Measurements from ENCODE around the gene MSANTD1. TPM values are rescaled to one million over a fixed set of nuclear protein-coding genes. Genes with fewer than 3 reads are reported as not detected.

Gene MSANTD1
- total and polyA plus RNA-seq, 2 donors (not counting 3 experiments of a cell fraction or from before 2014, with no cell fraction given), result 0.14 to 1.2 TPM

- no peaks in the 10 kb centered on the region for H3K9me1 ChIP-seq (replicated peaks; ENCODE audit: control insufficient read depth, extremely low read depth, insufficient read depth, low read length)
- no peak overlapping the region for H3K9ac ChIP-seq (replicated peaks; ENCODE audit: extremely low read depth, insufficient read depth, low read length)
- H3K27me3 ChIP-seq (ENCODE audit: control insufficient read depth in 2 of 2, insufficient read depth in 2 of 2, low read length in 2 of 2), result no peaks in the 10 kb centered on the region
- no peak for FAIRE-seq
- no peaks in the 10 kb centered on the region for H4K20me1 ChIP-seq (replicated peaks; ENCODE audit: control insufficient read depth, extremely low read depth, insufficient read depth, low read length)
- DNase-seq (ENCODE audit: low read depth, low spot score), result no peak
- no peak overlapping the region for H2AFZ ChIP-seq (ENCODE audit: low read depth, low read length)
- intact Hi-C loops (cut with micrococcal nuclease), result no loop called here
- no TSS peak for BruUV-seq (replicated peaks)
- dilution Hi-C loops (cut with MboI; ENCODE audit: extremely low pct_ligation_motif_present, low sequenced_read_pairs), result no loop called here
- no peak overlapping the region for H3K4me2 ChIP-seq (ENCODE audit: insufficient read depth, low read length)
- no peak for TF ChIP-seq MAX (IDR thresholded peaks at IDR 0.05; ENCODE audit: insufficient read depth, insufficient read length)
- no peak for TF ChIP-seq MYC (IDR thresholded peaks at IDR 0.05; ENCODE audit: low read depth, low read length)
- no peak for TF ChIP-seq EZH2 (IDR thresholded peaks at IDR 0.05; ENCODE audit: borderline replicate concordance, low read depth, low read length, severe bottlenecking)
- TF ChIP-seq GATA2 (IDR thresholded peaks at IDR 0.05; ENCODE audit: insufficient read depth, insufficient read length, low read depth, low read length), result no peak
- no peak for TF ChIP-seq FOS (IDR thresholded peaks at IDR 0.05; ENCODE audit: borderline replicate concordance, insufficient read depth, low read length)
- no peak for TF ChIP-seq POLR2AphosphoS5 (IDR thresholded peaks at IDR 0.05; ENCODE audit: insufficient read depth, low read depth, low read length)
- TF ChIP-seq POLR2A (IDR thresholded peaks at IDR 0.05; ENCODE audit: low read depth, low read length), result no peak
- TF ChIP-seq, protein P1, sequence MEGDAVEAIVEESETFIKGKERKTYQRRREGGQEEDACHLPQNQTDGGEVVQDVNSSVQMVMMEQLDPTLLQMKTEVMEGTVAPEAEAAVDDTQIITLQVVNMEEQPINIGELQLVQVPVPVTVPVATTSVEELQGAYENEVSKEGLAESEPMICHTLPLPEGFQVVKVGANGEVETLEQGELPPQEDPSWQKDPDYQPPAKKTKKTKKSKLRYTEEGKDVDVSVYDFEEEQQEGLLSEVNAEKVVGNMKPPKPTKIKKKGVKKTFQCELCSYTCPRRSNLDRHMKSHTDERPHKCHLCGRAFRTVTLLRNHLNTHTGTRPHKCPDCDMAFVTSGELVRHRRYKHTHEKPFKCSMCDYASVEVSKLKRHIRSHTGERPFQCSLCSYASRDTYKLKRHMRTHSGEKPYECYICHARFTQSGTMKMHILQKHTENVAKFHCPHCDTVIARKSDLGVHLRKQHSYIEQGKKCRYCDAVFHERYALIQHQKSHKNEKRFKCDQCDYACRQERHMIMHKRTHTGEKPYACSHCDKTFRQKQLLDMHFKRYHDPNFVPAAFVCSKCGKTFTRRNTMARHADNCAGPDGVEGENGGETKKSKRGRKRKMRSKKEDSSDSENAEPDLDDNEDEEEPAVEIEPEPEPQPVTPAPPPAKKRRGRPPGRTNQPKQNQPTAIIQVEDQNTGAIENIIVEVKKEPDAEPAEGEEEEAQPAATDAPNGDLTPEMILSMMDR (IDR thresholded peaks at IDR 0.05; ENCODE audit: extremely low read depth in 1 of 2, insufficient read depth in 1 of 2, low read depth in 1 of 2, low read length in 2 of 2), result no peak
- TF ChIP-seq JUN (IDR thresholded peaks at IDR 0.05; ENCODE audit: borderline replicate concordance, insufficient read depth, insufficient read length, low read depth), result no peak
- H3K36me3 ChIP-seq (ENCODE audit: control insufficient read depth in 2 of 2, extremely low read depth in 1 of 2, insufficient read depth in 2 of 2, low read length in 2 of 2), result no peaks in the 10 kb centered on the region
- CTCF ChIA-PET, result no interaction called here
- peaks cover 7% of the 10 kb centered on the region for H3K4me1 ChIP-seq (ENCODE audit: control insufficient read depth, extremely low read depth, insufficient read depth, low read length)
- H3K9me3 ChIP-seq (replicated peaks; ENCODE audit: control insufficient read depth, insufficient read depth, low read length), result no peaks in the 10 kb centered on the region
- H3K27ac ChIP-seq (ENCODE audit: insufficient read depth, low read depth, low read length), result no peak overlapping the region
- POLR2A ChIA-PET, result no interaction called here
- H3K79me2 ChIP-seq (ENCODE audit: control insufficient read depth, insufficient read depth, low read length), result peaks cover 3% of the 10 kb centered on the region
- no peak overlapping the region for H3K4me3 ChIP-seq (replicated peaks in 1 of 3; ENCODE audit: insufficient read depth in 1 of 3, low read depth in 1 of 3, low read length in 3 of 3)
Measured at GRCh38 chr4:3288571-3289094, 39.7 kb downstream of the MSANTD1 start.
